H4 (cell line): ENCODE results near the gene PRKCD. TPM values are rescaled to one million over a fixed set of nuclear protein-coding genes. Genes with fewer than 3 reads are reported as not detected.

Source experiments
- DNase-seq: peaks from one replicate; pipeline ENCODE4 v3.0.0-alpha.2; 2015; ENCODE audit warnings: low spot score
- total RNA-seq: library from RNA; depleted of rRNA; stranded (reverse); fragments of >200 nt; shearing (Covaris generic); gene quantifications from 2 replicates; pipeline ENCODE4 v1.2.3, GENCODE V29; 2014; rRNA removed

Gene PRKCD
- total RNA-seq, 1 experiment from 2014 or later: 1.2 TPM

DNA sequence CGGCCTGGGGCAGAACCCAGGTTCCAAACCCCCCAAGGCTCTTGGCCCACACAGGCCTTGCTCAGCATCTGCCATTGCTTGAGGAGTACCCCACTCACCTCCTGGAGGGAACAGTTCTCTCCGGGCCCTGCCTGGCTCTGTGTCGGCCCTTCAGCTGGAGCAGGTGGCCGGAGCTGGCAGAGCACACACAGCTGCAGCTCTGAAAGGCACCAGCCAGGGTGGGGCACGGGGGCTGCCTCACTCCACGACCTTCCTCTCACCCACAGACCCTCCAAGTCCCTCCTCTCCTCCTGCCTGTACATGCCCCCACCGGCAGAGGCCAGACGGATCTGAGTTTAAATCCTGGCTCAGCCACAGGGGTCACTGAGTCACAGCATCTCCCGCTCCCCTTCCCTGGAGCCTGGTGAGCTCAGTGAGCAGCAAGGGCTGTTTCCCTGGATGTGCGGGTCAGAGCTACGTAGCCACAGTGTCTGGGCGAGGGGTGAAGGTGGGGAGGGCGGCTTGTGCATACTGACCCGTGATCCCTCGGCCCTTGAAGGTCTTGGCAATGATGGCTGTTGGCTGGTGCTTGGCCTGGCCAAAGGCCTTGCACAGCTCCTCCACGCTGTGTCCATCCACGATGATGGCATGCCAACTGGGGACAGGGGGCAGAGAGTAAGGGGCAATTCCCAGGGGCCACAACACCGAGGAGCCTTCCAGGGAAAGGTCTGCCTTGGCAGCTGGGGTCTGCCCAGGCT lies 71.8 kb downstream of the PRKCD start:
- DNase-seq: no peak

DNA sequence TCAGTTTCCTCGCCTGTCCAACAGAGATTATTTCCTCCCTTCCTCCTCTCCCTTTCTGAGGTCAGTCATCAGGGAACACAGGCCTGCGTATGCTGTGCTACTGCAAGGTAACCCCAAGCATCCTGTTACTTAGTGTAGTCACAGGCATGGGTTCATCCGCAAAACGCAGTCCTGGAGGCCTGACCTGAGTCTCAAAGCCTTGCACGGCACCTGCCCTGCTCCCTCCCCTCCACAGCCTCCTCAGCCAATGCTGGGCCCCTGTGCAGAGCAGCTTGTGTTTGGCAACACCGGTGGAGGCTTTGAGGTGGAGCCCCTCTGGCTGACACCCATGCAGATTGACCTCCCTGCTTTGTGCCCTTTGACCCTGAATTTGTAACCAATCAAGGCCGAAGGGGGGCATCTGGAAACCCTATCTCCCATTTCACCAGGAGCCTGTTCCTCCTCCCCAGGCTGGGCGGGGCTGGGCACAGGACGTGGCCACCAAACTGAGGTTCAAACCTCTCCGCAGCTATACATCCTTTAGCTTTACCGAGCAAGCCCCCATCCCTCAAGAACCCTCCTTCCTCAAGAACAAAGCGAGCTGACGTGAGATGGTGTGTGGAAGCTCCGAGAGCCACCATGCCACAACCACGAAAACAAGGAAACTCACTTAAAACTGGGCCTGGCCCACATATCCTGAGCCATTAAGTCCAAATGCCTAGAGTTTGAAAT lies 73.3 kb downstream of the PRKCD start:
- DNase-seq: no peak

DNA sequence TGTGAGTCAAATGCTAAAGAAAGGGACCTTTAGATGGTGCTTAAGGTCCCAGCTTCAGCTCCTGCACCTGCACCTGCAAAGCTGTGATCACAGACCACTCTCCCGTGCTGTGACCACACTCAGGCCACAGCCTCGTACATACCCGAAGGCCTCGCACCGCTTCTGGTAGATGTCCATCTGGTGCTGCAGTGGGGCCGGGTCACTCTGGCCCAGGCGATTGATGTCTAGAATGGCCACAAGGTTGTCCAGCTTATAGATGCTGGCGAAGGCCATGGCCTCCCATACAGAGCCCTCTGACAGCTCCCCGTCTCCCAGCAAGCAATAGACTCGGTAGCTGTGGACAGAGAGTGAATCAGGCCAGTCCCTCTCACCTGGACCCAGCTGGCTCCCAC lies 73.8 kb downstream of the PRKCD start:
- DNase-seq: no peak

DNA sequence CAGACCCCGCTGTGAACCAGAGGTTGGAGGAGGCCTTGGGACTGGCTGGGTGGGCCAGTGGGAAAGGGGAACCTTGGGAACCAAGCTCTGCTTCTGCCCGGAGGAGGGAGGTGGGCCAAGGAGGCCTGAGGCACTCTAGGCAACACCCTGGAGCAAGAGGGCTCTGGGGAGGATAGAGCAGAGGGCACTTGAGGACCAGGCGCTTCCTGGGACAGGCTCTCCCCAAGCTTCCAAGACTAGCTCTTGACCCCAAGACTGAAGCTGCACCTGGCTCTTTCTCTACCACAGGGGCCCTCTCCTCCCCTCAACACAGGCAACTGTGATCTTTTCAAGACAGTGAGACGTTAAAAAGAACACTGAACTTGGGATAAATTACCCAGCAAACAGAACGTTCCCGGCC lies 74.5 kb downstream of the PRKCD start:
- no peak for DNase-seq

DNA sequence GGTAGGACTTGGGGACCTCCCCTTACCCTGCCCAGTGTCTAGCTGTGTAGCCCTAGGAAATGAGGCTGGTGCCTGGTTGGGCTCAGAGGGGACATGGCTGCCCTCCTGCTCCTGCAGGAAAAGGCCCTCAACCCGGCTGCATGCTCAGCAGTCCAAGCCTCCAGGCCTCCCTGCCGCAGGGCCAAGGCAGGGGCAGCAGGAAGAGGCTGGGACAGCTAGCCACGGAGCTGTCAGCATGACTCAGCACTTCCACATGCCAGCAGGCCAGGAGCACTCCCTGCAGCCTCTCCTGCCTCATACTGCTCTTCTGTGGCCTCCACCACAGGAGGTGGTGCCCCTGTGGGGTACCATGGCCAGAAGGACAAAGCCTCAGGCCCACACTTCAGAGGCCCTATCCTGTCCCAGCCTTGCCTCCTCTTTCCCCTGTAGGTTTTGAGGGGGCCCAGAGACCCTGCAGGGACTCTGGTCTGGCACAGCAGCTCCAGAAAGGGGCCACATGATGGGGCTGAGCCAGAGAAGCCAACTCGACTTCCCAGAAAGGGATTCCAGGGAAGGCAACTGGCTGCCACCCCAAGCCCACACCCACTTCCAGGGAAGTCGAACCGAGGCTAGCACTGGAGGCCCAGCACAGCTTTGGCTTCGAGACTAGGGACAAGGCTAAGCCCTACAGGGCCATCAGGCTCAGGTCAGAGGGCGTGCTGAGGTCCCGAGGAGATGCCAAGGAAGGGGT lies 75.3 kb downstream of the PRKCD start:
- DNase-seq: peak; percentile 76

DNA sequence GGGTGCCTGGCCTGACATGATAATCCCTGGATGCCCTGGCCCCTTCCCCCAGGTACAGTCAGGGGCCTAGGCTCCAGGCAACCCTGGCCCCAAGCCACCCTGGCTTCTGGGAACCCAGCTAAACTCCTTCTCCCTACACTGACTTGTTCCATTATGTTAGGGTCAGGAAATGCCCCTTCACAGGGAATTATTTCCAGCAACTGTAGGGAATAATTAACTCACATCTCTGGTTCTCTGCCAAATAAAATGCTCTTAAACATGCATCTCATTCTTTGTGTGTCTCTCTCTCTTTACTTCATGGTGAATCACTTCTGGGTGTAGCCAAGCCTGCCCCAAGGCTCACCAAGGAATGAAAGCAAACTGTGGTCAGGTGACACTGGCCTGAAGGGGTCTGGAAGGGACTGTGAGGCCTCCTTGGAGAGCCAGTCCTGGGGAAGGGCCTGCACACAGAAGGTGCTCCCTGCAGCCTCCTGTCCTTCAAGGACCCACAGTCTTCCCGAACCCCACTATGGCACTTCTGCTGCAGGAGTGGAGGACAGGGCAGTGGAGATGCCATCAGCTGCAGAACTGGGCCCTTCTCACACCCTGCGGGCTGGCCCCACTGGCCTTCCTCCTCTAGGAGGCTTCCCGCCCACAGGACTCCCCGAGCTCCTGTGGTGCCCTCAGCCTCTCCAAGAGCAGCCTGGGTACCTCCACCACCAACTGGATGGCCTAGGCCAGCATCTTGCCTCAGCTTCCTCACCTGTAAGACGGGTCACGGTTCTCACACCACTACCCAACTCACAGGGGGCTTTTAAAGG lies 77.2 kb downstream of the PRKCD start:
- peak; percentile 87 for DNase-seq

DNA sequence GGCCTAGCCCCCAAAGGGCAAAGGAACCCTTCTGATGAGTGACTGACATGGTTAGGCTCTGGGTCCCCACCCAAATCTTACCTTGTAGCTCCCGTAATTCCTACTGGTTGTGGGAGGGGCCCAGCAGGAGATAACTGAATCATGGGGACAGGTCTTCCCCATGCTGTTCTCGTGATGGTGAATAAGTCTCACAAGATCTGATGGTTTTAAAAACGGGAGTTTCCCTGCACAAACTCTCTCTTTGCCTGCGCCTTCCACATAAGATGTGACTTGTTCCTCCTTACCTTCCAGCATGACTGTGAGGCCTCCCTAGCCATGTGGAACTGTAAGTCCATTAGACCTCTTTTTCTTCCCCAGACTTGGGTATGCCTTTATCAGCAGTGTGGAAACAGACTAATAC lies 77.9 kb downstream of the PRKCD start:
- DNase-seq: no peak

DNA sequence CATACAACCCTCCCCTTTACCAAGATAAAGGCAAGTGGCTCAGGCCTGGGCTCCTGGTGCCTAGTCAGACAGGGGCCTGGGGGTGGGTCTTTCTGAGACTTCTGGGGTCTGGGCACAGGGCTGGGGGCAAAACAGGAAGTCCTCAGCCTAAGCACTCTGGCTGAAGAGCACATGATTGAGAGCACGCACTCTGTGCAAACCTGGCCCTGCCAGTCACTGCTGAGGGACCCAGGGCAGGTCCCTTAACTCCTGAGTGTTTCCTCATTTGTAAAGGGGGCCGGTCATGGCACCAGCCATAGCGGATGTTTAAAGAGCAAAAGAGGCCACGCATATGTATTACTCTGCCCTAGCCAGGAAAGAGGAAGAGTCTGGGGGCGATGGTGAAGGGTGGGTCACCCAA lies 78.8 kb downstream of the PRKCD start:
- DNase-seq: no peak

DNA sequence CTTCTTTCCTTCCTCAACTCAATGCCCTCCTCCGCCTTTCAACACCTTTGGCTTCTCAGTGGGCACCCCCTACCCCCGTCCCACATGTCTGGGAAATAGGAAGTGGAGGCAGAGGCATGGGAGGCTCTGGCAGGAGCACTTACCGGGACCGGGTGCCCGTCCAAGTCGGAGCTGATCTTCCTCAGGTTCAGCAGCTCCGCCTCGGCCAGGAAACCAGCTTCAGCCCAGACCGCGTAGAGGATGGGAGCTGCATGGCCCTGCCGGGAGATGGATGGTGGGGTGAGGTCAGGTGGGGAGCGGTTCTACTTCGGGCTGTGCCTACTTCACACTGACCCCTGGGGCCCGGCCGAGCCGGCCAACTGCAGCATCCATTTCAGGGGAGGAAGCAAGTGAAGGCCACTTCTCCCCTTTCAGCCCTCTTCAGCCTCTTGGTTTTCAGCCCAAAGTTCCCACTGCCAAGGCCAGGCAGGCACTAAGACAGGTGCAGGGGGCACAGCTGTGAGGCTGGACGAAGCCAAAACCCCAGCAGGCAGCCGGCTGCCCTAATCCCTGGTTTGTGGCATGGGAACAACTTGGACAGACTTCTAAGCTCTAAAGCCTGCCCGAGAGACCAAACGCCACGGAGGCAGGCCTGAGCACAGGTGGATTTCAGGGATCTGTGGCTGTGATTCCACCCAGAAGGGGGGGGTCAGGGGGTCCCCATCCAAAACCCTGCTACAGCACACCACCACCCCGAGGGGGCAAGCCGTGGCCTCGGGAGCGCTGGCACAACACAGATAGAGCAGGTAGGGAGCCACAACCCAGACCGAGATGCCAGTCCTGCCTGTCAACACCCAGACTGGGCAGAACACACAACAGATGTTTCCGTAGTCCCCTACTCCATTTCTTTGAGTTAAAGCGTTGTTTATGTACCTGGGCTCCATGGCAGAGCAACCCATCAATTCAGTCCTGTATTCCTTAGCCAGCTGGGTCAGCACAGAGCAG lies 80.3 kb downstream of the PRKCD start:
- DNase-seq: no peak

DNA sequence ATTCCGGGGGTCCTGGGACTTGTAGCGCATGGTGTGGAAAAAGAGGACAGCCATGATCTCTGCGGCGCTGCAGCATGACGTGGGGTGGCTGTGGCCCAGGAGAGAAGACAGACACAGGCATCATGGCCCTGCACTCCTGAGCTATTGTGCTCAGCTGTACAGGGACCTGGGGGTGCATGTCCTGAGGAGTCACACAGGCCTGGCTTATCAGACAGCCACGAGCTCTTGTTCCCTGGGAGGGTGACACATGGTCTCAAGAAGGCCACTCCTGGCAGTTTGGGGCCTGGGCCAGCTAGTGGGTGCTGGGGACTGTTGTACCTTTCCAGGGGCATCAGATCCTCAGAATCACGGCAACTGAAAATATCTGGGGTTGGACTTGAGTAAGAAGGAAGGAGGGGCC lies 81.1 kb downstream of the PRKCD start:
- no peak for DNase-seq

Other genes starting within 250 kb of the PRKCD start
- gene SFMBT1, start 115.1 kb upstream of the PRKCD start, total RNA-seq: 3.5 and 8.0 TPM in 2 replicates
- 6.2 and 16.5 TPM in 2 replicates for gene RFT1, start 30.8 kb upstream of the PRKCD start, total RNA-seq
- gene TKT, start 94.8 kb downstream of the PRKCD start, total RNA-seq: 404 and 447 TPM in 2 replicates
- 6.5 and 10.9 TPM in 2 replicates for gene DCP1A, start 186.3 kb downstream of the PRKCD start, total RNA-seq